HEK293 (cell line): ENCODE results near the gene PIGP.

Source experiments
- CTCF ChIA-PET: fragments of 350-600 bp; formaldehyde crosslinking; extraction: SDS; loops from one replicate; lab custom pipeline; 2021; ENCODE audit warnings: antibody characterized with exemption; lab: Yijun Ruan, JAX
- POLR2A ChIA-PET: fragments of 300-600 bp; formaldehyde crosslinking; extraction: SDS; loops from one replicate; lab custom pipeline; 2020; ENCODE audit warnings: antibody characterized with exemption, inconsistent platforms; lab: Yijun Ruan, JAX
- H3K27ac ChIP-seq: fragments of 200-500 bp; sonication (Bioruptor generic); 2 replicates; pipeline ENCODE4 v1.5.1; 2014; ENCODE audit warnings: low read depth, low read length, control low read depth, inconsistent platforms; ENCODE audit errors: extremely low read depth
- H3K36me3 ChIP-seq, 2 experiments: fragments of 200-500 bp in 1 of 2; sonication (Bioruptor generic) in 1 of 2; 1 replicate in 1 of 2; 2 replicates in 1 of 2; pipeline ENCODE4 v1.5.1; 2014 to 2017; ENCODE audit warnings: inconsistent platforms in 2 of 2, low read length in 2 of 2; ENCODE audit not compliant: control insufficient read depth in 2 of 2, insufficient read depth in 1 of 2
- H3K4me1 ChIP-seq: fragments of 200-500 bp; sonication (Bioruptor generic); 2 replicates; pipeline ENCODE4 v1.5.1; 2014; ENCODE audit warnings: mild to moderate bottlenecking, low read length, inconsistent platforms; ENCODE audit not compliant: control insufficient read depth, insufficient read depth
- H3K4me3 ChIP-seq: 2 replicates; pipeline ENCODE4 v1.5.1; 2011; ENCODE audit warnings: low read depth, mild to moderate bottlenecking, control low read depth, low read length, moderate library complexity
- H3K9me3 ChIP-seq: fragments of 200-500 bp; sonication (Bioruptor generic); 2 replicates; pipeline ENCODE4 v1.5.1; 2014; ENCODE audit warnings: low read depth, low read length, inconsistent platforms; ENCODE audit not compliant: control insufficient read depth, insufficient read depth
- GLIS1 ChIP-seq: fragments of 450-650 bp; formaldehyde crosslinking; IDR thresholded peaks from 2 replicates; pipeline ENCODE4 v1.5.1; 2016; ENCODE audit warnings: missing biosample characterization, missing genetic modification characterization
- MZF1 ChIP-seq: fragments of 450-650 bp; formaldehyde crosslinking; IDR thresholded peaks from 2 replicates; pipeline ENCODE4 v1.5.1; 2017; ENCODE audit warnings: missing biosample characterization, missing genetic modification characterization, borderline replicate concordance
- PBX3 ChIP-seq: sonication (generic); formaldehyde crosslinking; IDR thresholded peaks from 2 replicates; pipeline ENCODE4 v1.8.1; 2022; ENCODE audit warnings: mild to moderate bottlenecking, moderate library complexity, missing genetic modification reagents
- PRDM10 ChIP-seq: fragments of 450-650 bp; formaldehyde crosslinking; IDR thresholded peaks from 2 replicates; pipeline ENCODE4 v1.5.1; 2016; ENCODE audit warnings: missing biosample characterization, missing genetic modification characterization
- TCF7L2 ChIP-seq: IDR thresholded peaks from 2 replicates; pipeline ENCODE4 v1.6.1; 2011; ENCODE audit warnings: low read depth, mild to moderate bottlenecking, inconsistent platforms, low read length, moderate library complexity, borderline replicate concordance
- ZIC2 ChIP-seq: fragments of 450-650 bp; formaldehyde crosslinking; IDR thresholded peaks from 2 replicates; pipeline ENCODE4 v1.5.1; 2016; ENCODE audit warnings: missing biosample characterization, missing genetic modification characterization
- ZNF121 ChIP-seq: fragments of 450-650 bp; formaldehyde crosslinking; IDR thresholded peaks from 2 replicates; pipeline ENCODE4 v1.5.1; 2016; ENCODE audit warnings: missing biosample characterization, missing genetic modification characterization
- ZNF138 ChIP-seq: fragments of 450-650 bp; formaldehyde crosslinking; IDR thresholded peaks from 2 replicates; pipeline ENCODE4 v1.5.1; 2016; ENCODE audit warnings: missing biosample characterization, missing genetic modification characterization, borderline replicate concordance
- ZNF148 ChIP-seq: fragments of 450-650 bp; formaldehyde crosslinking; IDR thresholded peaks from 2 replicates; pipeline ENCODE4 v1.5.0; 2017; ENCODE audit warnings: missing biosample characterization, missing genetic modification characterization, borderline replicate concordance
- ZNF155 ChIP-seq: fragments of 450-650 bp; formaldehyde crosslinking; IDR thresholded peaks from 2 replicates; pipeline ENCODE4 v1.5.1; 2016; ENCODE audit warnings: missing biosample characterization, missing genetic modification characterization
- ZNF174 ChIP-seq: fragments of 450-650 bp; formaldehyde crosslinking; IDR thresholded peaks from 2 replicates; pipeline ENCODE4 v1.5.0; 2017; ENCODE audit warnings: missing biosample characterization, mild to moderate bottlenecking, missing genetic modification characterization
- ZNF18 ChIP-seq: fragments of 450-650 bp; formaldehyde crosslinking; IDR thresholded peaks from 2 replicates; pipeline ENCODE4 v1.5.1; 2016; ENCODE audit warnings: missing biosample characterization, missing genetic modification characterization
- ZNF341 ChIP-seq: fragments of 450-650 bp; formaldehyde crosslinking; IDR thresholded peaks from 2 replicates; pipeline ENCODE4; 2016; ENCODE audit warnings: low read depth, missing biosample characterization, missing genetic modification characterization
- ZNF404 ChIP-seq: fragments of 450-650 bp; formaldehyde crosslinking; IDR thresholded peaks from 2 replicates; pipeline ENCODE4 v1.5.1; 2017; ENCODE audit warnings: missing biosample characterization, missing genetic modification characterization
- ZNF514 ChIP-seq: fragments of 450-650 bp; formaldehyde crosslinking; IDR thresholded peaks from 2 replicates; pipeline ENCODE4 v1.5.1; 2016; ENCODE audit warnings: missing biosample characterization, missing genetic modification characterization
- ZNF549 ChIP-seq: fragments of 450-650 bp; IDR thresholded peaks from 2 replicates; pipeline ENCODE4 v1.5.1; 2018; ENCODE audit warnings: missing biosample characterization, missing genetic modification characterization, mild to moderate bottlenecking, inconsistent platforms, moderate library complexity
- ZNF624 ChIP-seq: fragments of 450-650 bp; formaldehyde crosslinking; IDR thresholded peaks from 2 replicates; pipeline ENCODE4 v1.5.1; 2017; ENCODE audit warnings: missing biosample characterization, missing genetic modification characterization
- ZNF626 ChIP-seq: fragments of 450-650 bp; sonication (Bioruptor Pico); formaldehyde crosslinking; IDR thresholded peaks from 2 replicates; pipeline ENCODE4 v1.5.1; 2018; ENCODE audit warnings: missing biosample characterization, missing genetic modification characterization, inconsistent platforms

Gene PIGP

GRCh38 chr21:37043818-37044217, 29.1 kb downstream of the PIGP start:
- Histone ChIP-seq H3K27ac (no peak overlapping the region), H3K4me3 (no peak overlapping the region), H3K9me3 (no peaks in the 10 kb centered on the region), H3K36me3 (no peaks in the 10 kb centered on the region), H3K4me1 (no peaks in the 10 kb centered on the region)
- TF ChIP-seq MZF1 (no peak), ZNF624 (tag by site-specific recombination) (no peak), TCF7L2 (no peak), ZNF148 (tag by site-specific recombination) (no peak), ZNF341 (tag by site-specific recombination) (no peak), ZNF514 (tag by site-specific recombination) (no peak), ZNF626 (tag by site-specific recombination) (no peak), ZNF549 (tag by site-specific recombination) (no peak), ZNF121 (tag by site-specific recombination) (no peak)
- TF ChIP-seq, all 188 proteins: peak for 0
- POLR2A ChIA-PET, result interaction anchor here (0.6 kb wide), 1 partner anchor 593 kb away, joined by 4 read pairs; no protein-coding TSS in a partner anchor
- CTCF ChIA-PET, result no interaction called here

GRCh38 chr21:37041706-37042271, 31.1 kb downstream of the PIGP start:
- TF ChIP-seq ZNF174 (tag by site-specific recombination), result no peak
- TF ChIP-seq GLIS1 (tag by site-specific recombination), result peak; percentile 61
- TF ChIP-seq ZIC2 (tag by site-specific recombination), result peak; percentile 56
- 0 out of 2 replicates have a peak, but pooled peaks have one; percentile 35 for TF ChIP-seq PRDM10 (tag by site-specific recombination)
- no peak for TF ChIP-seq ZNF138 (tag by site-specific recombination)
- no peak for TF ChIP-seq ZNF18 (tag by site-specific recombination)
- TF ChIP-seq ZNF155 (tag by site-specific recombination), result no peak
- no peak for TF ChIP-seq ZNF404 (tag by site-specific recombination)
- no peak for TF ChIP-seq PBX3
- peaks cover 6% of the 10 kb centered on the region; the same call in 1 of the 2 replicates for H3K4me1 ChIP-seq
- ChIA-PET CTCF (interaction anchor here (0.6 to 1.7 kb wide), 3 partner anchors 23 to 161 kb away, joined by 3 to 4 read pairs (median 3); no protein-coding TSS in a partner anchor), POLR2A (no interaction called here)
- no peak overlapping the region for H3K4me3 ChIP-seq
- no peak overlapping the region for H3K27ac ChIP-seq
- no peaks in the 10 kb centered on the region for H3K36me3 ChIP-seq
- H3K9me3 ChIP-seq, result no peaks in the 10 kb centered on the region
